Measurements from ENCODE around the gene TTC9.
A peak's percentile ranks its signal among the peaks of the same experiment; 100 is the strongest.

TTC9 gene

GRCh38 chr14:70651522-70651921, 9.8 kb downstream of the TTC9 start:
- no peaks in the 10 kb centered on the region for H3K9me3 ChIP-seq (ENCODE audit: control insufficient read depth, insufficient read depth, low read length)
- H3K4me1 ChIP-seq (ENCODE audit: control insufficient read depth, low read length): peaks cover 92% of the 10 kb centered on the region
- H3K4me3 ChIP-seq (ENCODE audit: low read length): no peak overlapping the region
- H3K4me2 ChIP-seq (ENCODE audit: low read length): no peak overlapping the region
- H3F3A ChIP-seq (ENCODE audit: control insufficient read depth, insufficient read depth): peaks cover 29% of the 10 kb centered on the region
- peaks cover 86% of the 10 kb centered on the region for H3K79me2 ChIP-seq (ENCODE audit: control insufficient read depth, low read length)
- no peaks in the 10 kb centered on the region for H3K9me2 ChIP-seq (replicated peaks; ENCODE audit: control insufficient read depth, low read length)
- peaks cover 81% of the 10 kb centered on the region for H3K36me3 ChIP-seq (ENCODE audit: control insufficient read depth, low read length)
- TF ChIP-seq CTCF (IDR thresholded peaks at IDR 0.05; ENCODE audit: low read depth, low read length, poor library complexity, severe bottlenecking) (no peak), EZH2phosphoT487 (IDR thresholded peaks at IDR 0.05; ENCODE audit: borderline replicate concordance, low read length) (no peak)
- H3K27me3 ChIP-seq (ENCODE audit: control insufficient read depth, low read length): no peaks in the 10 kb centered on the region
- no peak overlapping the region; the same call in 1 of the 2 replicates for H3K27ac ChIP-seq (ENCODE audit: low read depth, low read length)
- no peaks in the 10 kb centered on the region for H4K20me1 ChIP-seq (ENCODE audit: control insufficient read depth, insufficient read depth, low read depth, low read length)

- TF ChIP-seq EZH2phosphoT487 (IDR thresholded peaks at IDR 0.05; ENCODE audit: borderline replicate concordance, low read length): no peak
- Histone ChIP-seq H3K36me3 (ENCODE audit: control insufficient read depth, low read length) (peaks cover 79% of the 10 kb centered on the region), H3K4me1 (ENCODE audit: control insufficient read depth, low read length) (peaks cover 92% of the 10 kb centered on the region), H3K9me2 (replicated peaks; ENCODE audit: control insufficient read depth, low read length) (no peaks in the 10 kb centered on the region), H3K9me3 (ENCODE audit: control insufficient read depth, insufficient read depth, low read length) (no peaks in the 10 kb centered on the region), H3K27ac (ENCODE audit: low read depth, low read length) (peak overlapping the region; percentile 99), H3K79me2 (ENCODE audit: control insufficient read depth, low read length) (peaks cover 86% of the 10 kb centered on the region), H3K4me2 (ENCODE audit: low read length) (peak overlapping the region; percentile 88), H4K20me1 (ENCODE audit: control insufficient read depth, insufficient read depth, low read depth, low read length) (no peaks in the 10 kb centered on the region), H3K4me3 (ENCODE audit: low read length) (peak overlapping the region; percentile 40), H3K27me3 (ENCODE audit: control insufficient read depth, low read length) (no peaks in the 10 kb centered on the region), H3F3A (ENCODE audit: control insufficient read depth, insufficient read depth) (peaks cover 37% of the 10 kb centered on the region)
Measured at GRCh38 chr14:70652871-70653270, 11.2 kb downstream of the TTC9 start.

GRCh38 chr14:70653662-70654061, 11.9 kb downstream of the TTC9 start:
- Histone ChIP-seq H3K9me2 (replicated peaks; ENCODE audit: control insufficient read depth, low read length) (no peaks in the 10 kb centered on the region), H3F3A (ENCODE audit: control insufficient read depth, insufficient read depth) (peaks cover 45% of the 10 kb centered on the region), H3K9me3 (ENCODE audit: control insufficient read depth, insufficient read depth, low read length) (no peaks in the 10 kb centered on the region), H3K4me3 (ENCODE audit: low read length) (peak overlapping the region; percentile 40), H3K4me1 (ENCODE audit: control insufficient read depth, low read length) (peaks cover 92% of the 10 kb centered on the region), H3K27me3 (ENCODE audit: control insufficient read depth, low read length) (no peaks in the 10 kb centered on the region), H3K79me2 (ENCODE audit: control insufficient read depth, low read length) (peaks cover 84% of the 10 kb centered on the region), H3K36me3 (ENCODE audit: control insufficient read depth, low read length) (peaks cover 72% of the 10 kb centered on the region), H4K20me1 (ENCODE audit: control insufficient read depth, insufficient read depth, low read depth, low read length) (no peaks in the 10 kb centered on the region), H3K4me2 (ENCODE audit: low read length) (peak overlapping the region; percentile 88), H3K27ac (ENCODE audit: low read depth, low read length) (peak overlapping the region; percentile 99)
- TF ChIP-seq EZH2phosphoT487 (IDR thresholded peaks at IDR 0.05; ENCODE audit: borderline replicate concordance, low read length) (no peak), CTCF (IDR thresholded peaks at IDR 0.05; ENCODE audit: low read depth, low read length, poor library complexity, severe bottlenecking) (no peak)

DNA sequence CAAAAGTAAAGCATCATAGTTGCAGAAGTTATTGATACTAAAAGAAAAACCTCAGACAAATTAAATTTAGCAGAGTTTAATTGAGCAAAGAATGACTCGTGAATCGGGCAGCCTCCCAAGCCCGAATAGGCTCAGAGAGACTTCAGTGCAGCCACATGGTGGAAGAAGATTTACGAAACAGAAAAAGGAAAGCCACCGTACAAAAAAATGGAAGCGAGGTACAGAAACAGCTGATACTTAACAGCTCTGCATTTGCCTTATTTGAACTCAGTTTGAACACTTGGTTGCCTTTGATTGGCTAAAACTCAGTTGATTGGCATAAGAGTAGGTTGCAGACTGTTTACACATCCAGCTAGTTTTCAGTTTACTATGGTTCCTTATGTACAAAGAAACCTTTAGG, 12.9 kb downstream of the TTC9 start:
- Histone ChIP-seq H3K79me2 (ENCODE audit: control insufficient read depth, low read length) (peaks cover 82% of the 10 kb centered on the region), H4K20me1 (ENCODE audit: control insufficient read depth, insufficient read depth, low read depth, low read length) (no peaks in the 10 kb centered on the region), H3K4me1 (ENCODE audit: control insufficient read depth, low read length) (peaks cover 95% of the 10 kb centered on the region), H3K4me2 (ENCODE audit: low read length) (peak overlapping the region; percentile 88), H3K36me3 (ENCODE audit: control insufficient read depth, low read length) (peaks cover 66% of the 10 kb centered on the region), H3K27ac (ENCODE audit: low read depth, low read length) (peak overlapping the region; percentile 99), H3K27me3 (ENCODE audit: control insufficient read depth, low read length) (no peaks in the 10 kb centered on the region), H3K4me3 (ENCODE audit: low read length) (peak overlapping the region; percentile 74), H3K9me2 (replicated peaks; ENCODE audit: control insufficient read depth, low read length) (no peaks in the 10 kb centered on the region), H3F3A (ENCODE audit: control insufficient read depth, insufficient read depth) (peaks cover 51% of the 10 kb centered on the region), H3K9me3 (ENCODE audit: control insufficient read depth, insufficient read depth, low read length) (no peaks in the 10 kb centered on the region)
- TF ChIP-seq CTCF (IDR thresholded peaks at IDR 0.05; ENCODE audit: low read depth, low read length, poor library complexity, severe bottlenecking): no peak
- no peak for TF ChIP-seq EZH2phosphoT487 (IDR thresholded peaks at IDR 0.05; ENCODE audit: borderline replicate concordance, low read length)
